WI38 (cell line): ENCODE measurements around the gene CDKN1B.

Experiments
- H3K4me3 ChIP-seq: 2 replicates; pipeline ENCODE4 v1.5.1; 2011; ENCODE audit warnings: low read depth, mild to moderate bottlenecking, control low read depth, low read length
- TF ChIP-seq, protein P1 (sequence below): IDR thresholded peaks from 2 replicates; pipeline ENCODE4 v1.5.1; 2012; ENCODE audit warnings: low read depth, mild to moderate bottlenecking, control low read depth, low read length

Gene CDKN1B

DNA sequence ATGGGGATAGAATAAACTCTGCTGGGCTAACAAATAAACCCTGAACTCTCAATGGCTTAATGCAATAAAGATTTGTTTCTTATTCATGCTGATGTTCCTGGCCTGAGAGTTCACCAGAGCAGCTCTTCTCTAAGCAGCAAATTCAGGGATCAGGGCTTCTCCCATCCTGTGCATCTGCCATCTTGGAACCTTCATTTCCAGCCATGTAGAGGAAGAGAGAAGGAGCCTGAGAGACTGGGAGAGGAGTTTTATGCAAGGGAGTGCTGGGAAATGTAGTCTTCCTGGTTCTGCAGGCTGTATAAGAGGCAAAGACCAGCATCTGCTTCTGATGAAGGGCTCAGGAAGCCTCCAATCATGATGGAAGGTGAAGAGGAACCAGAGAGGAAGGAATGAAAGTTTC is 47.7 kb downstream of the CDKN1B start:
- no peak overlapping the region for H3K4me3 ChIP-seq
- TF ChIP-seq, protein P1, sequence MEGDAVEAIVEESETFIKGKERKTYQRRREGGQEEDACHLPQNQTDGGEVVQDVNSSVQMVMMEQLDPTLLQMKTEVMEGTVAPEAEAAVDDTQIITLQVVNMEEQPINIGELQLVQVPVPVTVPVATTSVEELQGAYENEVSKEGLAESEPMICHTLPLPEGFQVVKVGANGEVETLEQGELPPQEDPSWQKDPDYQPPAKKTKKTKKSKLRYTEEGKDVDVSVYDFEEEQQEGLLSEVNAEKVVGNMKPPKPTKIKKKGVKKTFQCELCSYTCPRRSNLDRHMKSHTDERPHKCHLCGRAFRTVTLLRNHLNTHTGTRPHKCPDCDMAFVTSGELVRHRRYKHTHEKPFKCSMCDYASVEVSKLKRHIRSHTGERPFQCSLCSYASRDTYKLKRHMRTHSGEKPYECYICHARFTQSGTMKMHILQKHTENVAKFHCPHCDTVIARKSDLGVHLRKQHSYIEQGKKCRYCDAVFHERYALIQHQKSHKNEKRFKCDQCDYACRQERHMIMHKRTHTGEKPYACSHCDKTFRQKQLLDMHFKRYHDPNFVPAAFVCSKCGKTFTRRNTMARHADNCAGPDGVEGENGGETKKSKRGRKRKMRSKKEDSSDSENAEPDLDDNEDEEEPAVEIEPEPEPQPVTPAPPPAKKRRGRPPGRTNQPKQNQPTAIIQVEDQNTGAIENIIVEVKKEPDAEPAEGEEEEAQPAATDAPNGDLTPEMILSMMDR: no peak

DNA sequence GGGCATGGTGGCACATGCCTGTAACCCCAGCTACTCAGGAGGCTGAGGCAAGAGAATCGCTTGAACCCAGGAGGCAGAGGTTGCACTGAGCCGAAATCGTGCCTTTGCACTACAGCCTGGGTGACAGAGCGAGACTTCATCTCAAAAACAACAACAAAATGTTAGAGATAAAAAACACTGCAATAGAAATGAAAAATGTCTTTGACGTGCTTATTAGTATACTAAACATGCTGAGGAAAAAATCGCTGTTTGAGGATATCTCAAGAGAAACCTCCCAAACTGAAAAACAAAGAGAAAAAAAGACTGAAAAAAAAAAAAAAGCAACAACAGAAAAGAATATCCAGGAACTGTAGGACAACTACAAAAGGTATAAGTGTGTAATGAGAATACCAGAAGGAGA is 53.1 kb downstream of the CDKN1B start:
- no peak overlapping the region for H3K4me3 ChIP-seq
- TF ChIP-seq, protein P1: no peak
